Neural progenitor cell (in vitro differentiated cells): ENCODE data around the gene IMP4.

Source experiments
- EZH2 ChIP-seq: fragments of 200-600 bp; sonication (generic); IDR thresholded peaks from 2 replicates; pipeline ENCODE4 v1.6.1; 2017; ENCODE audit warnings: antibody characterized with exemption, mild to moderate bottlenecking, moderate library complexity
- EZH2phosphoT487 ChIP-seq: fragments of 200-600 bp; sonication (generic); IDR thresholded peaks from 2 replicates; pipeline ENCODE4 v1.6.1; 2017; ENCODE audit warnings: antibody characterized with exemption
- TF ChIP-seq, protein P1 (sequence below): fragments of 200-600 bp; sonication (generic); IDR thresholded peaks from 2 replicates; pipeline ENCODE4 v1.5.1; 2017; ENCODE audit warnings: antibody characterized with exemption, mild to moderate bottlenecking

- TF ChIP-seq, protein P1, sequence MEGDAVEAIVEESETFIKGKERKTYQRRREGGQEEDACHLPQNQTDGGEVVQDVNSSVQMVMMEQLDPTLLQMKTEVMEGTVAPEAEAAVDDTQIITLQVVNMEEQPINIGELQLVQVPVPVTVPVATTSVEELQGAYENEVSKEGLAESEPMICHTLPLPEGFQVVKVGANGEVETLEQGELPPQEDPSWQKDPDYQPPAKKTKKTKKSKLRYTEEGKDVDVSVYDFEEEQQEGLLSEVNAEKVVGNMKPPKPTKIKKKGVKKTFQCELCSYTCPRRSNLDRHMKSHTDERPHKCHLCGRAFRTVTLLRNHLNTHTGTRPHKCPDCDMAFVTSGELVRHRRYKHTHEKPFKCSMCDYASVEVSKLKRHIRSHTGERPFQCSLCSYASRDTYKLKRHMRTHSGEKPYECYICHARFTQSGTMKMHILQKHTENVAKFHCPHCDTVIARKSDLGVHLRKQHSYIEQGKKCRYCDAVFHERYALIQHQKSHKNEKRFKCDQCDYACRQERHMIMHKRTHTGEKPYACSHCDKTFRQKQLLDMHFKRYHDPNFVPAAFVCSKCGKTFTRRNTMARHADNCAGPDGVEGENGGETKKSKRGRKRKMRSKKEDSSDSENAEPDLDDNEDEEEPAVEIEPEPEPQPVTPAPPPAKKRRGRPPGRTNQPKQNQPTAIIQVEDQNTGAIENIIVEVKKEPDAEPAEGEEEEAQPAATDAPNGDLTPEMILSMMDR = no peak
- TF ChIP-seq EZH2 = no peak
- TF ChIP-seq EZH2phosphoT487 = no peak
These were observed 32.9 kb downstream of the IMP4 start for GRCh38 chr2:130375291-130376266.
